ENCODE results near the gene PPFIBP1.

GRCh38 chr12:27539191-27539631 is 15.2 kb downstream of the PPFIBP1 start:
- TF ChIP-seq HMGXB4 (CRISPR knock-in tag; IDR thresholded peaks at IDR 0.05), result no peak
- TF ChIP-seq ATF3 (IDR thresholded peaks at IDR 0.05), result no peak
- no peak for TF ChIP-seq ATF3 (CRISPR knock-in tag; conservative IDR thresholded peaks at IDR 0.05)
- TF ChIP-seq ZHX1 (conservative IDR thresholded peaks at IDR 0.05; ENCODE audit: low read length), result no peak
- no peak for TF ChIP-seq DACH1 (IDR thresholded peaks at IDR 0.05; ENCODE audit: partially characterized antibody)
- TF ChIP-seq NONO (IDR thresholded peaks at IDR 0.05; ENCODE audit: low read depth in 2 of 2, low read length in 1 of 2), result no peak
- TF ChIP-seq FOXM1 (IDR thresholded peaks at IDR 0.05; ENCODE audit: low read depth), result no peak
- TF ChIP-seq FOXM1 (CRISPR knock-in tag; IDR thresholded peaks at IDR 0.05; ENCODE audit: low read depth), result no peak
- no peak for TF ChIP-seq MAX (CRISPR knock-in tag; IDR thresholded peaks at IDR 0.05)
- no peak for TF ChIP-seq PML (IDR thresholded peaks at IDR 0.05; ENCODE audit: low read length)
- no peak for TF ChIP-seq SP1 (CRISPR knock-in tag; IDR thresholded peaks at IDR 0.05)
- no peak for TF ChIP-seq BHLHE40 (IDR thresholded peaks at IDR 0.05; ENCODE audit: low read length)
- TF ChIP-seq CTCF (IDR thresholded peaks at IDR 0.05 in 2 of 3, conservative IDR thresholded peaks at IDR 0.05 in 1 of 3; ENCODE audit: insufficient read depth in 2 of 3, low read depth in 1 of 3, low read length in 3 of 3), result no peak
- no peak for TF ChIP-seq GABPA (tag; conservative IDR thresholded peaks at IDR 0.05; ENCODE audit: low read depth)
- TF ChIP-seq ZNF24 (IDR thresholded peaks at IDR 0.05), result no peak
- no peak for TF ChIP-seq NFIC (IDR thresholded peaks at IDR 0.05)

Measured in K562 (cell line).